K562 (cell line): ENCODE results near the gene HAUS1. TPM values are rescaled to one million over a fixed set of nuclear protein-coding genes. Genes with fewer than 3 reads are reported as not detected.
A peak's percentile ranks its signal among the peaks of the same experiment; 100 is the strongest.

Source experiments
- CCNT2 ChIP-seq: IDR thresholded peaks from 2 replicates; pipeline ENCODE4 v1.6.1; 2011; ENCODE audit warnings: borderline replicate concordance, low read depth, mild to moderate bottlenecking, moderate library complexity, mixed read lengths, low read length; ENCODE audit not compliant: insufficient read length; ENCODE audit errors: extremely low read depth
- DPF2 ChIP-seq: fragments of 450-650 bp; IDR thresholded peaks from 2 replicates; pipeline ENCODE4 v1.6.1; 2016
- HNRNPLL ChIP-seq: fragments of 200-400 bp; formaldehyde crosslinking; IDR thresholded peaks from 2 replicates; pipeline ENCODE4 v1.6.1; 2017; ENCODE audit warnings: low read length, low read depth, mild to moderate bottlenecking; ENCODE audit not compliant: poor library complexity, severe bottlenecking
- MTA2 ChIP-seq: fragments of 450-650 bp; IDR thresholded peaks from 2 replicates; pipeline ENCODE4 v1.6.1; 2016; ENCODE audit warnings: low read depth
- MTA3 ChIP-seq: fragments of 450-650 bp; formaldehyde crosslinking; IDR thresholded peaks from 2 replicates; pipeline ENCODE4 v1.6.1; 2017; ENCODE audit warnings: mild to moderate bottlenecking, borderline replicate concordance
- MYNN ChIP-seq, 2 experiments: sonication (generic); formaldehyde crosslinking in 1 of 2; IDR thresholded peaks; 2 replicates each; pipeline versions ENCODE4 v1.5.0 to v1.6.1; 2016 to 2020; ENCODE audit warnings: antibody characterized with exemption in 1 of 2, missing genetic modification reagents in 1 of 2
- NRF1 ChIP-seq, 2 experiments: fragments of 450-650 bp; IDR thresholded peaks in 1 of 2; conservative IDR thresholded peaks in 1 of 2; 2 replicates each; pipeline ENCODE4 v1.6.1; 2014; ENCODE audit warnings: mild to moderate bottlenecking in 2 of 2
- SNIP1 ChIP-seq: fragments of 450-650 bp; IDR thresholded peaks from 2 replicates; pipeline ENCODE4 v1.7.1; 2017; ENCODE audit warnings: low read depth, mild to moderate bottlenecking
- TCFL5 ChIP-seq: fragments of 250-450 bp; sonication (Bioruptor Pico); conservative IDR thresholded peaks from 2 replicates; pipeline ENCODE4 v1.6.1; 2021; ENCODE audit warnings: mild to moderate bottlenecking, moderate library complexity, matching md5 sums
- ZNF282 ChIP-seq: sonication (generic); formaldehyde crosslinking; IDR thresholded peaks from 2 replicates; pipeline ENCODE4 v1.8.1; 2023; ENCODE audit warnings: missing genetic modification reagents
- polyA plus RNA-seq, 8 experiments: library from polyadenylated mRNA; depleted of rRNA in 4 of 8; stranded (reverse) in 5 of 8; unstranded in 3 of 8; fragments of >200 nt; fragmentation: Nextera tagmentation in 2 of 8; fragmentation: Illumina TruSeq in 1 of 8; extraction: Ambion mirVana in 2 of 8; extraction: Trizol in 1 of 8; gene quantifications; 2 replicates each; pipeline versions ENCODE4 v1.2.1 to v1.2.3, GENCODE V29; 2011 to 2014; ENCODE audit warnings: inconsistent platforms in 1 of 8, missing spikeins in 1 of 8
- total RNA-seq, 7 experiments: library from RNA; depleted of rRNA in 6 of 7; stranded (reverse); fragments of >200 nt in 6 of 7; fragmentation: Illumina TruSeq in 2 of 7; extraction: Trizol in 2 of 7; gene quantifications; 2 replicates each; pipeline versions ENCODE4 v1.2.1 to v1.2.3, GENCODE V29; 2011 to 2021; ENCODE audit warnings: low replicate concordance in 1 of 7
- TF ChIP-seq, protein P1 (sequence below): fragments of 250-450 bp; sonication (Bioruptor Pico); IDR thresholded peaks from 2 replicates; pipeline ENCODE4 v1.8.0; 2022; ENCODE audit warnings: moderate library complexity, mild to moderate bottlenecking, inconsistent platforms
- TF ChIP-seq, protein P2 (sequence below): fragments of 200-800 bp; sonication (Bioruptor generic); IDR thresholded peaks from 2 replicates; pipeline ENCODE4 v1.6.1; 2017; ENCODE audit warnings: missing genetic modification characterization, missing compliant biosample characterization
- TF ChIP-seq, protein P3 (sequence below): sonication (generic); formaldehyde crosslinking; IDR thresholded peaks from 2 replicates; pipeline ENCODE4 v1.8.0; 2023; ENCODE audit warnings: mild to moderate bottlenecking, missing genetic modification reagents
- TF ChIP-seq, protein P4 (sequence below), 2 experiments: fragments of 450-650 bp; IDR thresholded peaks; 2 replicates each; pipeline ENCODE4 v1.6.1; 2016; ENCODE audit warnings: mild to moderate bottlenecking in 2 of 2, borderline replicate concordance in 1 of 2, low read depth in 1 of 2, moderate library complexity in 1 of 2

Gene HAUS1
- total and polyA plus RNA-seq, 9 of the 15 experiments (the other 6 are each of a cell fraction or from before 2014, with no cell fraction given), result 45.6 to 135 (median 76.3) TPM

DNA sequence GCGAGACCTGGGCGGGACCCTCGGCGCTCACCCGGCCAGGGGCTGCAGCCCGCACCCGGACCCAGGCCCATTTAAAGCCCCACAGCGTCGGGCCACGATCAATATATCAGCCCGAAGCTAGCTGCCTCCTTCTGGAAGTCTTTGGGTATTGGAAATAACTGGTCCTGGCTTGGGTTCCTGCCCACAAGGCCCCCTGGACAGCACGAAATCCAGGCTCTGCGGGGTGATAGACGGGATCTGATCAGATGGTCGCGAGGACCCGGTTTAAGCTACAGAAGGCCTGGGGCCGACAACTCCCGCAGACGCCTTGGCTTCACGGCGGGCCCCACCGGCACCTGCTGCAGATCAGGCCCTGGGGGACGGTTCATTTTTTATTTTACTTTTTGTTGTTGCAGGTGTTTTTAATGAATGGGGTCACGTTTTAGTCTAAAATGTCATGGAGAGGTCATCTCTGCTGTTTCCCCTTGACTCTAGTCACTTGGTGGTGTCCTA lies 31.8 kb upstream of the HAUS1 start (continued):
- TF ChIP-seq, protein P1, sequence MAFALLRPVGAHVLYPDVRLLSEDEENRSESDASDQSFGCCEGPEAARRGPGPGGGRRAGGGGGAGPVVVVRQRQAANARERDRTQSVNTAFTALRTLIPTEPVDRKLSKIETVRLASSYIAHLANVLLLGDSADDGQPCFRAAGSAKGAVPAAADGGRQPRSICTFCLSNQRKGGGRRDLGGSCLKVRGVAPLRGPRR (CRISPR knock-in tag), result no peak
- TF ChIP-seq TCFL5, result no peak
- peak; percentile 44 to 49 for TF ChIP-seq NRF1 (conservative IDR thresholded peaks at IDR 0.05 in 1 of 2, IDR thresholded peaks at IDR 0.05 in 1 of 2)
- TF ChIP-seq HNRNPLL, result peak; percentile 19
- no peak for TF ChIP-seq DPF2
- TF ChIP-seq MTA3, result no peak
- TF ChIP-seq MYNN (IDR thresholded peaks at IDR 0.05), result no peak
- TF ChIP-seq MYNN (CRISPR knock-in tag; IDR thresholded peaks at IDR 0.05), result no peak
- TF ChIP-seq, protein P2, sequence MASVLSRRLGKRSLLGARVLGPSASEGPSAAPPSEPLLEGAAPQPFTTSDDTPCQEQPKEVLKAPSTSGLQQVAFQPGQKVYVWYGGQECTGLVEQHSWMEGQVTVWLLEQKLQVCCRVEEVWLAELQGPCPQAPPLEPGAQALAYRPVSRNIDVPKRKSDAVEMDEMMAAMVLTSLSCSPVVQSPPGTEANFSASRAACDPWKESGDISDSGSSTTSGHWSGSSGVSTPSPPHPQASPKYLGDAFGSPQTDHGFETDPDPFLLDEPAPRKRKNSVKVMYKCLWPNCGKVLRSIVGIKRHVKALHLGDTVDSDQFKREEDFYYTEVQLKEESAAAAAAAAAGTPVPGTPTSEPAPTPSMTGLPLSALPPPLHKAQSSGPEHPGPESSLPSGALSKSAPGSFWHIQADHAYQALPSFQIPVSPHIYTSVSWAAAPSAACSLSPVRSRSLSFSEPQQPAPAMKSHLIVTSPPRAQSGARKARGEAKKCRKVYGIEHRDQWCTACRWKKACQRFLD (CRISPR knock-in tag), result no peak
- TF ChIP-seq, protein P3, sequence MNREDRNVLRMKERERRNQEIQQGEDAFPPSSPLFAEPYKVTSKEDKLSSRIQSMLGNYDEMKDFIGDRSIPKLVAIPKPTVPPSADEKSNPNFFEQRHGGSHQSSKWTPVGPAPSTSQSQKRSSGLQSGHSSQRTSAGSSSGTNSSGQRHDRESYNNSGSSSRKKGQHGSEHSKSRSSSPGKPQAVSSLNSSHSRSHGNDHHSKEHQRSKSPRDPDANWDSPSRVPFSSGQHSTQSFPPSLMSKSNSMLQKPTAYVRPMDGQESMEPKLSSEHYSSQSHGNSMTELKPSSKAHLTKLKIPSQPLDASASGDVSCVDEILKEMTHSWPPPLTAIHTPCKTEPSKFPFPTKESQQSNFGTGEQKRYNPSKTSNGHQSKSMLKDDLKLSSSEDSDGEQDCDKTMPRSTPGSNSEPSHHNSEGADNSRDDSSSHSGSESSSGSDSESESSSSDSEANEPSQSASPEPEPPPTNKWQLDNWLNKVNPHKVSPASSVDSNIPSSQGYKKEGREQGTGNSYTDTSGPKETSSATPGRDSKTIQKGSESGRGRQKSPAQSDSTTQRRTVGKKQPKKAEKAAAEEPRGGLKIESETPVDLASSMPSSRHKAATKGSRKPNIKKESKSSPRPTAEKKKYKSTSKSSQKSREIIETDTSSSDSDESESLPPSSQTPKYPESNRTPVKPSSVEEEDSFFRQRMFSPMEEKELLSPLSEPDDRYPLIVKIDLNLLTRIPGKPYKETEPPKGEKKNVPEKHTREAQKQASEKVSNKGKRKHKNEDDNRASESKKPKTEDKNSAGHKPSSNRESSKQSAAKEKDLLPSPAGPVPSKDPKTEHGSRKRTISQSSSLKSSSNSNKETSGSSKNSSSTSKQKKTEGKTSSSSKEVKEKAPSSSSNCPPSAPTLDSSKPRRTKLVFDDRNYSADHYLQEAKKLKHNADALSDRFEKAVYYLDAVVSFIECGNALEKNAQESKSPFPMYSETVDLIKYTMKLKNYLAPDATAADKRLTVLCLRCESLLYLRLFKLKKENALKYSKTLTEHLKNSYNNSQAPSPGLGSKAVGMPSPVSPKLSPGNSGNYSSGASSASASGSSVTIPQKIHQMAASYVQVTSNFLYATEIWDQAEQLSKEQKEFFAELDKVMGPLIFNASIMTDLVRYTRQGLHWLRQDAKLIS (CRISPR knock-in tag), result no peak
- no peak for TF ChIP-seq SNIP1
- no peak for TF ChIP-seq ZNF282 (CRISPR knock-in tag)
- no peak for TF ChIP-seq CCNT2
- no peak for TF ChIP-seq MTA2
- TF ChIP-seq, protein P4, sequence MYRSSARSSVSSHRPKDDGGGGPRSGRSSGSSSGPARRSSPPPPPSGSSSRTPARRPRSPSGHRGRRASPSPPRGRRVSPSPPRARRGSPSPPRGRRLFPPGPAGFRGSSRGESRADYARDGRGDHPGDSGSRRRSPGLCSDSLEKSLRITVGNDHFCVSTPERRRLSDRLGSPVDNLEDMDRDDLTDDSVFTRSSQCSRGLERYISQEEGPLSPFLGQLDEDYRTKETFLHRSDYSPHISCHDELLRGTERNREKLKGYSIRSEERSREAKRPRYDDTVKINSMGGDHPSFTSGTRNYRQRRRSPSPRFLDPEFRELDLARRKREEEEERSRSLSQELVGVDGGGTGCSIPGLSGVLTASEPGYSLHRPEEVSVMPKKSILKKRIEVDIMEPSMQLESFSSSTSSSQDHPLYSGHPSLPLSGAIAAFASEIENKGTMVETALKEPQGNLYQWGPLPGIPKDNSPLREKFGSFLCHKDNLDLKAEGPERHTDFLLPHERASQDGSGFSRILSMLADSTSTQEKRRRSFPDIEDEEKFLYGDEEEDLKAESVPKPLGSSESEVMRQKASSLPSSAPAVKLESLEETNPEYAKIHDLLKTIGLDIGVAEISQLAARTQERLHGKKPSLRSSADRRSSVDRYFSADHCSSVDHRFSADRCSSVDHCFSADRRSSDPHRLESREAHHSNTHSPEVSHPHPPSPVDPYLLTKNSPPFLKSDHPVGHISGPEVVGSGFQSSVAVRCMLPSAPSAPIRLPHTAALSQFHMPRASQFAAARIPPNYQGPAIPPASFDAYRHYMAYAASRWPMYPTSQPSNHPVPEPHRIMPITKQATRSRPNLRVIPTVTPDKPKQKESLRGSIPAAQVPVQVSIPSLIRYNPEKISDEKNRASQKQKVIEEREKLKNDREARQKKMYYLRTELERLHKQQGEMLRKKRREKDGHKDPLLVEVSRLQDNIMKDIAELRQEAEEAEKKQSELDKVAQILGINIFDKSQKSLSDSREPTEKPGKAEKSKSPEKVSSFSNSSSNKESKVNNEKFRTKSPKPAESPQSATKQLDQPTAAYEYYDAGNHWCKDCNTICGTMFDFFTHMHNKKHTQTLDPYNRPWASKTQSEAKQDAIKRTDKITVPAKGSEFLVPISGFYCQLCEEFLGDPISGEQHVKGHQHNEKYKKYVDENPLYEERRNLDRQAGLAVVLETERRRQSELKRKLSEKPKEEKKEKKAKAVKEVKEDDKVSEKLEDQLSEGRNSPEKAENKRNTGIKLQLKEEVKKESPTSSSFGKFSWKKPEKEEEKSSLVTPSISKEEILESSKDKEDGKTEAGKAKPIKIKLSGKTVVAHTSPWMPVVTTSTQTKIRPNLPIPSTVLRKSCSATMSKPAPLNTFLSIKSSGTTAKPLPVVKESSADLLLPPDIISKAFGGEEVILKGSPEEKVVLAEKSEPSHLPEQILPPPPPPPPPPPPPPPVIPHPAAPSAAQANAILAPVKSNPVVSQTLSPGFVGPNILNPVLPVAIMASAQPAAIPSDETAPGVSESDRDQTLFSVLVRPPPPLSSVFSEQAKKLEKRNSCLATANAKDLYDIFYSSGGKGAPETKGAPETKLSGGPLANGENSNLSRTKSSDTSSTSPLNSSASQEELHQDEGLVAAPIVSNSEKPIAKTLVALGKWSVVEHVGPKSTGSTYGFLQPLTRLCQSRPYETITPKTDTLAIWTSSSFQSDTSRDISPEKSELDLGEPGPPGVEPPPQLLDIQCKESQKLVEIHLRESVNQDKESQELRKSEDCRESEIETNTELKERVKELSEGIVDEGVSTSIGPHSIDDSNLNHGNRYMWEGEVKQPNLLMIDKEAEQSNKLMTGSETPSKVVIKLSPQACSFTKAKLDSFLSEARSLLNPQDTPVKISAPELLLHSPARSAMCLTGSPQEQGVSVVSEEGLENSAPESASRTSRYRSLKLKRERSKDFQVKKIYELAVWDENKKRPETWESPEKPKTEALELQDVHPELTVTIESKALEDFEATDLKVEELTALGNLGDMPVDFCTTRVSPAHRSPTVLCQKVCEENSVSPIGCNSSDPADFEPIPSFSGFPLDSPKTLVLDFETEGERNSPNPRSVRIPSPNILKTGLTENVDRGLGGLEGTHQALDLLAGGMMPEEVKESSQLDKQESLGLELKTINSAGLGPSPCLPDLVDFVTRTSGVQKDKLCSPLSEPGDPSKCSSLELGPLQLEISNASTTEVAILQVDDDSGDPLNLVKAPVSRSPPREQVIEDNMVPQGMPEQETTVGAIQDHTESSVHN (IDR thresholded peaks at IDR 0.05; ENCODE audit: borderline replicate concordance in 1 of 2, low read depth in 1 of 2), result no peak
